CD4-positive, alpha-beta T cell treated with Interleukin-17A for 4 hours (primary cell): ENCODE data around the gene UCP3.

Source experiments
- DNase-seq: peaks from one replicate; pipeline ENCODE4 v3.0.0-alpha.2; 2020; ENCODE audit warnings: mixed read lengths

UCP3 gene

GRCh38 chr11:74008373-74009229 is at the start of gene UCP3:
Gene UCP3 (minus strand): TSS chr11:74009085. CDS start chr11:74007042, 2,043 bp downstream.
- no peak for DNase-seq

- no peak for DNase-seq
Observed at GRCh38 chr11:74057249-74058151, 48.6 kb upstream of the UCP3 start.

- DNase-seq = no peak
Observed at GRCh38 chr11:74055938-74056337, 47.1 kb upstream of the UCP3 start.

GRCh38 chr11:74050465-74050864 is 41.6 kb upstream of the UCP3 start:
- no peak for DNase-seq

GRCh38 chr11:74048993-74049392 is 40.1 kb upstream of the UCP3 start:
- DNase-seq = no peak

GRCh38 chr11:74044538-74044937 is 35.7 kb upstream of the UCP3 start:
- DNase-seq = no peak

- no peak for DNase-seq
Observed at GRCh38 chr11:74043450-74043849, 34.6 kb upstream of the UCP3 start.

- DNase-seq = no peak
Observed at GRCh38 chr11:74037309-74037708, 28.4 kb upstream of the UCP3 start.

- DNase-seq = no peak
Observed at GRCh38 chr11:74035264-74035663, 26.4 kb upstream of the UCP3 start.

- DNase-seq = peak; percentile 47
Observed at GRCh38 chr11:74033046-74033445, 24.2 kb upstream of the UCP3 start.

- no peak for DNase-seq
Observed at GRCh38 chr11:74030723-74031676, 22.1 kb upstream of the UCP3 start.

GRCh38 chr11:74025467-74026166 is 16.7 kb upstream of the UCP3 start:
- no peak for DNase-seq

GRCh38 chr11:74024261-74025029 is 15.6 kb upstream of the UCP3 start:
- peak; percentile 37 for DNase-seq

- DNase-seq = no peak
Observed at GRCh38 chr11:74023276-74023675, 14.4 kb upstream of the UCP3 start.

GRCh38 chr11:74022546-74022945 is 13.7 kb upstream of the UCP3 start:
- no peak for DNase-seq

GRCh38 chr11:74021998-74022397 is 13.1 kb upstream of the UCP3 start:
- no peak for DNase-seq

GRCh38 chr11:74020539-74020938 is 11.7 kb upstream of the UCP3 start:
- DNase-seq = no peak

- DNase-seq = peak; percentile 34
Observed at GRCh38 chr11:74019860-74020259, 11.0 kb upstream of the UCP3 start.

- DNase-seq = no peak
Observed at GRCh38 chr11:74019104-74019738, 10.3 kb upstream of the UCP3 start.

GRCh38 chr11:74018331-74019005 is 9.6 kb upstream of the UCP3 start:
- DNase-seq = no peak
